Renal pelvis (tissue), 4 donors: ENCODE data around the gene HOXB6. TPM values are rescaled to one million over a fixed set of nuclear protein-coding genes. Genes with fewer than 3 reads are reported as not detected.

Experiments
- DNase-seq: peaks from one replicate; pipeline ENCODE4 v3.0.0-alpha.2; 2013
- polyA plus RNA-seq, 3 donors: library from polyadenylated mRNA; unstranded; fragments of 120-200 nt; gene quantifications; one replicate each; pipeline ENCODE4 v1.2.1, GENCODE V29; 2013; ENCODE audit not compliant: insufficient read length in 3 of 3

The HOXB6 gene
- polyA plus RNA-seq, 3 donors: 113 to 154 (median 147) TPM

DNA sequence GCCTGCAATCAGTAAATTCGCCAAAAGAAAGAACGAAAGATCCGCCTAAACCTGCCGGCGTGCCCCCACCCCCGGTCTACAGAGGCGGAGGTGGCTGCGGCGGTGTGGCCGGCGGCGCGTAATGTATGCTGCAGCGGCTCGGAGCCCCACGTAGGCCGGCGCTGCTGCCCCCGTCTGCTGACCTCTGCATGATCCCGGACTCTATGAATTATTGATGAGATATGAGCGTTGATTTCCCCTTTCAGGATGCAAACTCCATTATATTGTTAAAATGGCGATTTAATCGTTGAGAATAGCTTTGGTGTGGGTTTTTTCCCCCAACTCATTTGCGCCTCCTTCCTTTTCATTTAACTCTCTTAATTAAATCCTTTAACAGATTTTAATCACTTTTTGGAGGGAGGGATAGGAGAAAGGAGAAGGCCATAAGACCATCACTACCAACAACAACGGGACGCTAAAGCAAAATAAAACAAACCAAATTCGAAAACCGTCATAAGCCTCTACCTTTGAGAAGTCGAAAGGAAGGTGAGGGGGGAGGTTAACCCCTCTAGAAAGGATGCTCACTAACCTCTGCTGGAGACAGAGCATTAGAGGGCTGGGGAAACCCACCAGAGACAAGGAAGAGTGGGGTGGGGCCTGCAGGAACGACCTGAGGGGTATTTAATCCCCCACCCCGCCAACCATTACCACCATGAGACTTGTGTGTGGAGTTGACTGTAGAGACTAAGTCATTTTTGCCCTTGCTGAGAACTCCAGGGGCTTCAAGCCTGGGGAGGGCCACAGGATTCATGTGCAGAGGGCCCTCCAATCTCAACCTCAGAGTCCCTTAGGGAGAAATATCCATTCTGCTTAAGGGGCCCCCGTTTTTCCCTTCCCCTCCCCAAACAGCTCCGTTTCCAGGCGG lies 18.2 kb downstream of the HOXB6 start:
- no peak for DNase-seq

DNA sequence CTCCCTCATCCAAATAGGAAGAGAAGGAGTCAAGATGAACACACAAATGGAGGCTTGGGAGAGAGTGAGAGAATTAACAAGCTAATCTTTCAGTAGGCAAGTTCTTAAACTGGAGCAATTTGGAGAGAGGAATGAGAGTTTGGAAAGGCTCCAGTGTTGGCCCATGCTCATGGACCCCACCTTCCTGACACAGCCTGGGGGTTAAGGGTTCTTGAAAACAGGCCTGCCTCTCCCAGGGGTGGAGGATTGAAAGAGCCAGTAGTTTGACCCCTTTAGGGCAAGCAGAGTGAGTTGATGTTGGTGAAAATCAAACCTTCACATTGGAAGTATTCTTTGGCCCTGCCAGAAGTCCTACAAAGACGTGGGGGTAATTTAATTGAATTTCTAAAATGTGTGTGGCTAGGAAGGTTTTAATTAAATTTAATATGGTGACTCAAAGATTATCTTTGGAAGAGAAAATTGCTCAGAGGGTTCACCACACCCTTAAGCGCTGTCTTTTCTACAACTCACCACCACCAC lies 20.5 kb downstream of the HOXB6 start:
- no peak for DNase-seq

DNA sequence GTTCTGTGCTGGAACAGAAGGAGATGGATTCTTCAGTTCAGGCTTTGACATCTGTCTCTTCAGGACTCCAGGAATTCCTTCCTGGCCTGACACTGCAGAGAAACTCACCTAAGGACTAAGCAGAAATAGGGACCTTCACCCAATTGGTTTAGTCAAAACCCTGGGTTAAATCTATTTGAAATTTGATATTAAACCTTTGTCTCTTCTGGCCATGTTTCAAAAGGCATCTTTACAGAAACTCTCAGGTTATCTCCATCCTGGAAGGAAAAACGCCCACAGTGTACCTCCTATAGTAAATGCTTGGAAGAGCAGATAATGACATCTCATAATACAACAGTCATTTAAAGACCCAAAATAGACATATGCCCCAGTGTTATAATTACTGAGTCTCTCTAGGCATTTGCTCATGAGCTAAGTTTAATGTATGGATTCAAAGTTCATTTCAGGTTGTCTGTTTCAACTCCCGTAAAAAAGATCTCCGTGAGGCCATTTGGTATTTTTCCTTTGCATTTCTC lies 21.0 kb downstream of the HOXB6 start:
- no peak for DNase-seq

GRCh38 chr17:48582750-48583069 lies 22.1 kb downstream of the HOXB6 start:
- DNase-seq: no peak

- no peak for DNase-seq
These were observed 24.8 kb downstream of the HOXB6 start for GRCh38 chr17:48579760-48580554.

GRCh38 chr17:48579471-48579759 lies 25.4 kb downstream of the HOXB6 start:
- no peak for DNase-seq

- no peak for DNase-seq
These were observed 25.9 kb downstream of the HOXB6 start for GRCh38 chr17:48578616-48579470.

DNA sequence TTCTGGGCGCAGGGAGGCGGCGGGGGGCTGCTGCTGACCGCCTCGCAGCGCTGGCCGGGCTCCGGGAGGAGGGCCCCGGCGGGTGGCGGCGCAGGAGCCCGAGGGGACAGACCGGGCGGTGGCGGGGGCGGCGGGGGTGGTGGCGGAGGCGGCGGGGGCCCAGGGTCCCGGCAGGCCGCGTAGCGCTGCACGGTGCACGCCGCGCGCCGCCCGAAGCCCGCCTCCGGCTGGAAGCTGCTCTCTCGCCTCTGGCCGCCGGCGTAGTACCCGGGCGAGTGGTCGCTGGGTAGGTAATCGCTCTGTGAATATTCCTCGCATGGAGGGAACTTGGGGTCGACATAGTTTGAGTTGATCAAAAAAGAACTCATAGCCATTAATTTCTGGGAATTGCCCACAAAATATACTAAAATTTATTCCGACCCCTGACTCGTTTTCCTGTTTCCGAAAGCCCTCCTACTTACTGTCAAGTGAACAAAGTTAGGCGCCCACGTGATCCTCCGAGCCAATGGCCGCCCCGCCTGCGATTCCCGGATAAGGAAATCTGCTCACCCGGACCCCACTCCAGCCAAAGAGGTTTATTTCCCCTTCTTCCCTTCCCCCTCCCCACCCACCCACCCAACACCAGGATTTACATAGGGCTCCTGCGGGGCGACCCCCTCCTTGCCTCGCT lies 26.7 kb downstream of the HOXB6 start, which contains the start of gene HOXB4:
TSS of gene HOXB4 (minus strand) at position 405 of the 670 bp plus-strand sequence. CDS start at position 374, 31 bp downstream.
- DNase-seq: peak; percentile 90

DNA sequence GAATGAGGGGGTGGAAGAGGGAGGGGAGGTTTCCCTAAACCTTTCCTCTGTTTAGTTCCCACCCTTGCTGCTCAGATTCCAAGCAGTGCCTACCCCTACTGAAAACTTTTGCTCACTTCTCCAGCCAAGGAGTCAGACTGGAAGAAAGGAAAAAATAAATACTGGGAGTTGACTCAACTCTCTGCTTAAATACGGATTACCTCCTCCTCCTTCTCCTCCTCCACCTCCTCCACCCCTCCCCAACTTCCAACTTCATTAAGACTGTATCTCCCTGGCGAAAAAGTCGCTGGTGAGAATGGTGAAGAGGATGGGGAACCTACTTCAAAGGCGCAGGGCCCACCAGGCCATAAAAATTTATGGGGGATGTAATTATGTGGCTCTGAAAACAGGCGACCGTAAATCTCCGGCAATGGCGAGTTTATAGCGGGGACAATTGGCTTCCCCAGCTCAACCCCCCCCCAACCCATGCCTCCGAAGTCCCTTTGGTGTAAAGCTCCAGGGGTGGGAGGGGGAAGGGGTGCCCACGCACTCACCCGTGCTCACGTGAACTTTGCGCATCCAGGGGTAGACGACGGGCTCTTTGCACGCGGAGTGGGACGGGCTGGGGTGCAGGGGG lies 27.3 kb downstream of the HOXB6 start:
- DNase-seq: peak; percentile 96

DNA sequence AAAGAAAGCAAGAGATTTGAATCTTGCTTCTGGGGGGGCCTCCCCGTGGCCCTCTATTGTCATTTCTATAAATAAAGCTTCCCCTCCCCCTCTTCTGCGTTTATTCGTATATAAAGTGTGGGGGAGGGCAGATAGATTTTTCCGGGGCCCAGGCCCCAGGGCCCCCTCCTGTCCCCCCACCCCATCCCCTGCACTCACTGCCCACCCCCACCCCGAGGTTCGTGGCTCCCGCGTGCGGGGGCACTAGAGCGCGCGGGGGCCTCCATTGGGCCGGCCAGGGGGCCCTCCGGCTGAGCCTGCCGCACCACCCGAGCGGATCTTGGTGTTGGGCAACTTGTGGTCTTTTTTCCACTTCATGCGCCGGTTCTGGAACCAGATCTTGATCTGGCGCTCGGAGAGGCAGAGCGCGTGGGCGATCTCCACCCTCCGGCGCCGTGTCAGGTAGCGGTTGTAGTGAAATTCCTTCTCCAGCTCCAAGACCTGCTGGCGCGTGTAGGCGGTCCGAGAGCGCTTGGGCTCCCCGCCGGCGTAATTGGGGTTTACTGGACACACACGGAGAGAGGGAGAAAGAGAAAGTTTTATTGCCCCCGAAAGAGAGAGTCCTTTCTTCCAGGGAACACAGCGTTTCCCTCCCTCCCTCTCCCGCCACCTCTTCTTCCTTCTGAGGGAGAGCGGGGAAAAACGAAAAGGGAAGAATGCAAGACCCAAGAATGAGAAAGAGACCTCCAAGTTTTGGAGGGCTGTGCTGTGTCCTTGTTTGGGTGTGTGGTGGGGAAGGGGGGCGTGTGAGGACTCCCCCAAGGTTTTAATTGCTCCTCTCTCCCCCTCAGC lies 28.1 kb downstream of the HOXB6 start:
- no peak for DNase-seq

DNA sequence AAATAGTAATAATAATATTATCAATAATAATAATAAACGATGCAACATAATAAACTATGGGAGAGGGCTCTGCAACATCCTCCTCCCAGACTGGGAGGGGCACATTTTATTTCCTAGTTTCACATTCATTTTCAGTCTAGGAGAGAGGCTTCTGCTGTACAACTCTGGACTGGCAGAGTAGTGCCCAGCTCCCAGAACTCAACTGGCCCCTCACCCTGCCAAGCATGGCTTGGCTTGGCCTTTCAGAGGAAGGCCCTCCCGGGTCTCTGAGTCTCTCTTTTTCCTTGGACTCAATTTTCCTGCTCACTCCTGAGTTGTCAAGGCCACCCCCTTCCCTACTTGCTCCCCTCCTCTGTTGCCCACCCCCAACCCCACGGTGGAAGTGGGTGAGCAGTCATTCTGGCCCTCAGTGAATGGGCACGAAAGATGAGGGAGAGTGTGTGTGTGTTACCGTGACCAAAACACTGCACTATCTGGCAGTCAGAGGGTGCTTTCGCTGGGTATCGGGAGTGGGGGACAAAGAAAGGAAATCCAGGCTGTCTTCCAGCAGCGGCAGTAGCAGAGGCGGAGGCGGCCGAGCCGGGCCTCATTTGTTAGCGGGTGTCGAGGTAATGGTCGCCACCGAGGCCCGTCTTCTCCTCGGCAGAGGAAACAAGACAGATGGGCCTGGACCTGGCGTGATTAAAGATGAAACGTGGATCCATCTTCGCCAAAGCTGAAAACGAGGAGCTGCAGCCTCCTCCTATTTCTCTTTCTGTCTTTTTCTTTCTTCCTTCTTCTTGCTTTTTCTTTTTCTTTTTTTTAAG lies 28.9 kb downstream of the HOXB6 start:
- DNase-seq: no peak

DNA sequence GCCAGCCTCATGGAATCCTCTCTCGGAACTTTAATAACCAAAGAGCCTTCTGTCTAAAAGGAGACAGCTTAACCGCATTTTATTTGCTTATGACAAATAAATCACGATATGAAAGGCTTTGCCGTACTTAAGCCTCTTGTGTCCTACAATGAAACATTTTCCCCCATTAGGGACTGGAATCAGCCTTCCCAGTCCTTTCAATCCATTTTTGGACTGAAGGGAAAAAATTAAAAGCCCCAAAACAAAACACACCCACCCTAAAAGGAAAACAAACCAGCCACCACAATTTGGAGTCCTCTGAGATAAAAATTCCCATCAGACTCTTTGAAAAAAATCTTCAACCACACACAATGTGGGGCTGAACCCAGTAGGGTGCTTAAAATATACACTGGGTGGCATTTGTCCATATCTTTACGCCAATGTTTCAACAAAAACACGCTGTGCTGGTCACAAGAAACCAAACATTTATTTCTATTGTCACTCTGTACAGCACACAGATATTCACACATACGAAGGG lies 29.7 kb downstream of the HOXB6 start:
- DNase-seq: no peak

DNA sequence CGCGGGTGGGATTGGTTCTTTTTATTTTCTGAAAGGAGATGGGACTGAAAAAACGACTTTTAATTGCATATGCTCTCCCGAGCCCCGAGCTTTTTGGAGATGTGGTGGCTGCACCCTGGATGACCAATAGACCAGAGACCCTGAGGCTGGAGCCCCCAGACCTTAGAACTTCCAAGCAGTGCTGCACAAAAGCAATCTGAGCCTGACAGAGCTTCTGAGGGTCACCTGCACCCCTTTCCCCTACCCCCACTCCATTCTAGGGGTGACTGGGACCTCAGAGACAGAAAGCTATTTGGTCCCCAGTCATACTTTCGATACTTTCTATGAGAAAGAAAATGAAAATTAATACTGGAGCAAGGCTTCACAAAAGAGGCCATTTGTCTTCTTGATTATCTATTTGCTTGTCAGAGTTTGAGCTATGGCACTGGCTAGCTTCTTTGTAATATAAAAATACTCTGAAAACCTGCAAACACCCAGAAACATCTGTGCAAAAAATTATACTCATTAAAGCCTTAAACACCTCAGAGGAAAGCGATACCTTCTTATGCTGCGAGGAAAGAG lies 30.2 kb downstream of the HOXB6 start:
- DNase-seq: no peak

DNA sequence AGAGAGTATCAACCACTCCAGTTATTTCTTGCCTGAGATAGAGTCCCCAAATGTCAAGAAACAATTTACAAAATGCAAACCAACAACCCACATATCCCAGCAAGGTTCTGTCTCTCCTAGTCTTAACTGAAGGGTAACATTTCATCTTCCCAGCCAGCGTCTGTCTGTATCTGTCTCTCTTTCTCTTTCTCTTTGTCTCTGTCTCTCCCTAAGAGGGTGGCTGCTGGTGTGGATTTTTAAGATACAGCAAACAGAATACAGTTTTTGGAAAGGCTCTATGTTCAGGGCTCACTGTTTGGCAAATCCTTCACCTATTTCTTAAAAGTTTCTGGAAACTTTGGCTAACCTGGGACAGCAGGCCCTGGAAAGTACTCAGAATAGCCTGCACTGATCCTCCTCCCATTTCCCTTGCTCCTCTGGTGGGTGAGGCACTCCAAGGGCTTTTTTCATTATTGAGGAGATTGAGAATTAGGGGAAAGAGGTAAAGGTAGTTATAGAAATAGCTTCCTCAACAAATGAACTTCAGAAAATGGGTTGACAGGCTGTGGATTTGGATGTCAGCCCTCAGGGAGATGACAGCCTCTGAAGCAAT lies 32.9 kb downstream of the HOXB6 start:
- no peak for DNase-seq

GRCh38 chr17:48571024-48571818 lies 33.6 kb downstream of the HOXB6 start:
- no peak for DNase-seq

- DNase-seq: no peak
These were observed 34.3 kb downstream of the HOXB6 start for GRCh38 chr17:48570325-48571023.
